DOHH2 (cell line): ENCODE measurements around the gene EXTL1.

Experiments
- H3F3A ChIP-seq: fragments of 200-600 bp; sonication (generic), shearing (Covaris generic); 2 replicates; pipeline ENCODE4 v1.6.0; 2016; ENCODE audit warnings: antibody characterized with exemption, mild to moderate bottlenecking; ENCODE audit not compliant: control insufficient read depth, insufficient read depth
- H3K27ac ChIP-seq: fragments of 200-600 bp; sonication (generic); 2 replicates; pipeline ENCODE4 v1.5.1; 2014; ENCODE audit warnings: low read depth, mild to moderate bottlenecking, low read length, moderate library complexity
- H3K27me3 ChIP-seq: fragments of 200-600 bp; sonication (generic); 2 replicates; pipeline ENCODE4 v1.6.1; 2014; ENCODE audit warnings: mild to moderate bottlenecking, low read length, mixed read lengths; ENCODE audit not compliant: control insufficient read depth
- H3K36me3 ChIP-seq: fragments of 200-600 bp; sonication (generic); 2 replicates; pipeline ENCODE4 v1.6.1; 2014; ENCODE audit warnings: mild to moderate bottlenecking, low read length, moderate library complexity, mixed read lengths; ENCODE audit not compliant: control insufficient read depth
- H3K4me1 ChIP-seq: fragments of 200-600 bp; sonication (generic); 2 replicates; pipeline ENCODE4 v1.6.1; 2014; ENCODE audit warnings: mild to moderate bottlenecking, low read length, mixed read lengths; ENCODE audit not compliant: control insufficient read depth
- H3K4me2 ChIP-seq: fragments of 200-600 bp; sonication (generic); 2 replicates; pipeline ENCODE4 v1.6.0; 2014; ENCODE audit warnings: mild to moderate bottlenecking, low read length, moderate library complexity
- H3K4me3 ChIP-seq: fragments of 200-600 bp; sonication (generic); 2 replicates; pipeline ENCODE4 v1.5.1; 2014; ENCODE audit warnings: mild to moderate bottlenecking, low read length, mixed read lengths
- H3K79me2 ChIP-seq: fragments of 200-600 bp; sonication (generic); 2 replicates; pipeline ENCODE4 v1.6.1; 2014; ENCODE audit warnings: mild to moderate bottlenecking, low read length, mixed read lengths; ENCODE audit not compliant: control insufficient read depth
- H3K9me2 ChIP-seq: fragments of 200-600 bp; sonication (generic); replicated peaks from 2 replicates; pipeline ENCODE4 v1.6.1; 2014; ENCODE audit warnings: mild to moderate bottlenecking, low read length, mixed read lengths; ENCODE audit not compliant: control insufficient read depth
- H3K9me3 ChIP-seq: fragments of 200-600 bp; sonication (generic); 2 replicates; pipeline ENCODE4 v1.6.1; 2014; ENCODE audit warnings: antibody characterized with exemption, low read length, mixed read lengths; ENCODE audit not compliant: control insufficient read depth, insufficient read depth
- H4K20me1 ChIP-seq: fragments of 200-600 bp; sonication (generic); 2 replicates; pipeline ENCODE4 v1.6.0; 2014; ENCODE audit warnings: low read depth, mild to moderate bottlenecking, antibody characterized with exemption, low read length, moderate library complexity; ENCODE audit not compliant: control insufficient read depth, insufficient read depth
- CTCF ChIP-seq: fragments of 200-600 bp; sonication (generic); IDR thresholded peaks from one replicate; pipeline ENCODE4 v1.5.1; 2014; ENCODE audit warnings: antibody characterized with exemption, mild to moderate bottlenecking, low read depth, low read length; ENCODE audit not compliant: poor library complexity, severe bottlenecking
- EZH2phosphoT487 ChIP-seq: fragments of 200-600 bp; sonication (generic); IDR thresholded peaks from 2 replicates; pipeline ENCODE4 v1.6.1; 2017; ENCODE audit warnings: borderline replicate concordance, mild to moderate bottlenecking, antibody characterized with exemption, low read length, moderate library complexity, mixed read lengths

EXTL1 gene

GRCh38 chr1:26079178-26079563 is 57.6 kb downstream of the EXTL1 start:
- TF ChIP-seq CTCF (no peak), EZH2phosphoT487 (no peak)
- no peaks in the 10 kb centered on the region for H3K4me1 ChIP-seq
- H3K4me2 ChIP-seq = no peak overlapping the region
- H4K20me1 ChIP-seq = no peaks in the 10 kb centered on the region
- H3K79me2 ChIP-seq = no peaks in the 10 kb centered on the region
- H3K36me3 ChIP-seq = no peaks in the 10 kb centered on the region
- peaks cover 18% of the 10 kb centered on the region for H3K27me3 ChIP-seq
- no peak overlapping the region for H3K27ac ChIP-seq
- no peaks in the 10 kb centered on the region for H3K9me2 ChIP-seq
- no peak overlapping the region for H3K4me3 ChIP-seq
- H3F3A ChIP-seq = no peaks in the 10 kb centered on the region
- H3K9me3 ChIP-seq = no peaks in the 10 kb centered on the region

- Histone ChIP-seq H3K4me2 (no peak overlapping the region), H3K27ac (no peak overlapping the region), H3K4me3 (no peak overlapping the region), H3K4me1 (no peaks in the 10 kb centered on the region), H3K9me2 (no peaks in the 10 kb centered on the region), H3K9me3 (no peaks in the 10 kb centered on the region), H3K27me3 (peaks cover 28% of the 10 kb centered on the region), H3K79me2 (no peaks in the 10 kb centered on the region), H3F3A (no peaks in the 10 kb centered on the region), H3K36me3 (no peaks in the 10 kb centered on the region), H4K20me1 (no peaks in the 10 kb centered on the region)
- TF ChIP-seq EZH2phosphoT487 = no peak
- TF ChIP-seq CTCF = no peak
Measured at GRCh38 chr1:26079960-26080814, 58.6 kb downstream of the EXTL1 start.

- Histone ChIP-seq H3K4me3 (no peak overlapping the region), H3K9me3 (no peaks in the 10 kb centered on the region), H3K79me2 (no peaks in the 10 kb centered on the region), H3K36me3 (no peaks in the 10 kb centered on the region), H3K27ac (no peak overlapping the region), H4K20me1 (no peaks in the 10 kb centered on the region), H3F3A (no peaks in the 10 kb centered on the region), H3K4me2 (no peak overlapping the region), H3K9me2 (no peaks in the 10 kb centered on the region), H3K4me1 (no peaks in the 10 kb centered on the region), H3K27me3 (peaks cover 27% of the 10 kb centered on the region)
- TF ChIP-seq EZH2phosphoT487 = no peak
- no peak for TF ChIP-seq CTCF
Measured at GRCh38 chr1:26081267-26082019, 59.9 kb downstream of the EXTL1 start.
